LNCaP clone FGC (cell line): ENCODE measurements around the gene BRD1.
"Not testable (repeated sequence)": the region's sequence is repeated elsewhere in the genome, so short reads cannot be mapped to it uniquely, and the experiment has no call there.

Experiments
- DNase-seq: peaks from one replicate; pipeline ENCODE4 v3.0.0-alpha.2; 2011; ENCODE audit warnings: low read depth
- H3K4me3 ChIP-seq: 2 replicates; pipeline ENCODE4 v1.5.1; 2011; ENCODE audit warnings: mild to moderate bottlenecking, low read depth, low read length, control low read depth
- TF ChIP-seq, protein P1 (sequence below): IDR thresholded peaks from 2 replicates; pipeline ENCODE4 v1.5.1; 2012; ENCODE audit warnings: mild to moderate bottlenecking; ENCODE audit not compliant: control insufficient read depth, insufficient read depth; ENCODE audit errors: extremely low read depth

BRD1 gene

DNA sequence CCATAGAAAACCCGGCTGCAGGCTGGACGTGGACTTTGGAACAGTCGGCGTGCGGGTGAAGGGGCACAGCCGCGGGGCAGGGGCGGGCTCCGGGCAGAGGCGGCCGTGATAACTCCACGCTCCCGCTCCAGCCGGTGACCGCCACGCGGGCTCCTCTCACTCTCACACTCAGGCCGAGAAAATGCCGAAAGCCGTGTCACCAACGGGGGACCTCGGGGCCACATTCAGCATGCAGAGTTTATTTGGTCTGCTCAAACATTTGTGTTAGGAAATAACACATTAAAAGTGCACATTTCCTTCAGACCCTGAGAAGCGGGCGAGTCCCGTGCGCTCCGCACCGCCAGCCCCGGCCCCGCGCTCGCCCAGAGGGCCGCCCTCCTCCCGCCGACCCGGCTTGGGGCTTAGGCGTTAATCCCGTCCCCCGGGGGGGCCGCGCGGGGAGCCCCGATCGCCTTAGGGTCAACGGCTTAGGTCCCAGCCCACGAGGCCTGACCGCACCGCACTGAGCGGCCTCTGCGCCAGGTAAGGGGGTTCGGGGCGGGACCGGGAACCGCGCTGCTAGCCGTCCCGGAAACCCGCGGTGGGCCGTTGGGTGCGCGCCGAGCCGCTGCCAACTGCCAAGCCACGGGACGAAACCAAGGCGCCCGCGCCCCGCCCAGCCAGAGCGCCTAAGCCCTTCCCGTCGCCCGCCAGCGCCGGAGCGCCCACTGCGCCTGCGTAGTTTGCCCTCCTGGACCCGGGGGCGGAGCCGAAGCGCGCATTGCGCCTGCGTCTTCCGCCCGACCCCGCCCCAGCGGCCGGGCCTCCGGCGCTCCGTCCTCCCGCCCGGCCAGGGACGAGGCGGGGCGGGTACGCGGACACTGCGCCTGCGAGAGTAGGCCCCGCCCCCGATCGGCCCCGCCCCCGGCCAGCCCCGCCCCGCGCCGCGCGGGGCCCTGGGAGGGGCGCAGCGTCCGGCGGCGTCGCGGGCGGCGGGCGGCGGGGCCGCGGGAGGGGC is 25.5 kb upstream of the BRD1 start, which contains the start of gene ZBED4:
Gene ZBED4, plus strand, starts transcription at position 947 of the 997 bp plus-strand sequence. CDS start 29,819 bp downstream, outside the sequence.
- DNase-seq, result peak; percentile 80
- H3K4me3 ChIP-seq, result peak within 1 kb of the TSS; percentile 84
- TF ChIP-seq, protein P1, sequence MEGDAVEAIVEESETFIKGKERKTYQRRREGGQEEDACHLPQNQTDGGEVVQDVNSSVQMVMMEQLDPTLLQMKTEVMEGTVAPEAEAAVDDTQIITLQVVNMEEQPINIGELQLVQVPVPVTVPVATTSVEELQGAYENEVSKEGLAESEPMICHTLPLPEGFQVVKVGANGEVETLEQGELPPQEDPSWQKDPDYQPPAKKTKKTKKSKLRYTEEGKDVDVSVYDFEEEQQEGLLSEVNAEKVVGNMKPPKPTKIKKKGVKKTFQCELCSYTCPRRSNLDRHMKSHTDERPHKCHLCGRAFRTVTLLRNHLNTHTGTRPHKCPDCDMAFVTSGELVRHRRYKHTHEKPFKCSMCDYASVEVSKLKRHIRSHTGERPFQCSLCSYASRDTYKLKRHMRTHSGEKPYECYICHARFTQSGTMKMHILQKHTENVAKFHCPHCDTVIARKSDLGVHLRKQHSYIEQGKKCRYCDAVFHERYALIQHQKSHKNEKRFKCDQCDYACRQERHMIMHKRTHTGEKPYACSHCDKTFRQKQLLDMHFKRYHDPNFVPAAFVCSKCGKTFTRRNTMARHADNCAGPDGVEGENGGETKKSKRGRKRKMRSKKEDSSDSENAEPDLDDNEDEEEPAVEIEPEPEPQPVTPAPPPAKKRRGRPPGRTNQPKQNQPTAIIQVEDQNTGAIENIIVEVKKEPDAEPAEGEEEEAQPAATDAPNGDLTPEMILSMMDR, result no peak

DNA sequence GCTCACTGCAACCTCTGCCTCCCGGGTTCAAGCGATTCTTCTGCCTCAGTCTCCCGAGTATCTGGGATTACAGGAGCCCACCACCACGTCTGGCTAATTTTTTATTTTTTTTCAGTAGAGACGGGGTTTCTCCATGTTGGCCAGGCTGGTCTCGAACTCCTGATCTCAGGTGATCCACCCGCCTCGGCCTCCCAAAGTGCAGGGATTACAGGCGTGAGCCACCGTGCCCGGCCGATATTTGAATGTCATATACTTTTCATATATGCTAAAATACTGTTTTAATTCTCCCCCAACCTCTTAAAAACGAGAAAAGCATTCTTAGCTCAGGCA is 24.9 kb upstream of the BRD1 start:
- not testable (repeated sequence) for DNase-seq
- H3K4me3 ChIP-seq, result peak overlapping the region; percentile 66

DNA sequence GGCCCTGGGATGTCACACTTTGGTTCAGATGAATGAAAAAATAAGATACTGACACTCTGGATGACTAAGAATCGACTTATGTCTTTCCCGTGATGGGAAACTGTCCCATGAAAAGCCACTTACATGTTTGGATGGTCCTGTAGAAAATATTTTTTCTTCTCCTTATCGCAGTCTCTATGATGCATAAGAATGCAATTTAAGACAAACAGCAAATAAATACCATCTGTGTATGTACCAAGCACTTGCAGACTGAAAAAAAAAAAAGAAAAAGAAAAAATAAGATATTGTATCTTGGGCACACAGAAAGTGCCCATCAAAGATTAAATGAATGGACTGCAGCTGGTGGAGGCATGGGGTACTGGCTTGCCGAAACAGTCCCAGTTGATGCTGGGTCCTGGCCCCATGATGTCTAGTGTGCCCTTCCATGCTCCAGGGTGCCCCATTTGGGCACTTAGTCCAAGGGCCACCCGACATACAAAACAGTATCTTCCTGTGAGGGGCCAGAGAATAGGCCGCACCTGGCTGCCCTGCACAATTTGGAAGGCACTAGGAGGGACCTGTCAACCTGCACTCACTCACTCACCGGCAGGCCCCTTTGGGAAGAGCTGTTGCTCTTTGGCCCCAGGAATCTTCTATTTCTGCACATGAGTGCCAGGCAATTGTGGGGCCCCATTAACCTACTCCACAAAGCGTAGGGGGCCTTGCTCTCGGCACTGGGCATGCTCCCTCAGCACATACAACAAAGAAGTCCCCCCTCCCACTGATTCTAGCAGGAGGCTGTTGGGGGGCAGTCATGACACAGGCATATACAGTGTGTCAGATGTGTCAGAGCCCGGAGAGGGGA is 23.5 kb upstream of the BRD1 start:
- no peak overlapping the region for H3K4me3 ChIP-seq
- TF ChIP-seq, protein P1, result no peak
- DNase-seq, result no peak

DNA sequence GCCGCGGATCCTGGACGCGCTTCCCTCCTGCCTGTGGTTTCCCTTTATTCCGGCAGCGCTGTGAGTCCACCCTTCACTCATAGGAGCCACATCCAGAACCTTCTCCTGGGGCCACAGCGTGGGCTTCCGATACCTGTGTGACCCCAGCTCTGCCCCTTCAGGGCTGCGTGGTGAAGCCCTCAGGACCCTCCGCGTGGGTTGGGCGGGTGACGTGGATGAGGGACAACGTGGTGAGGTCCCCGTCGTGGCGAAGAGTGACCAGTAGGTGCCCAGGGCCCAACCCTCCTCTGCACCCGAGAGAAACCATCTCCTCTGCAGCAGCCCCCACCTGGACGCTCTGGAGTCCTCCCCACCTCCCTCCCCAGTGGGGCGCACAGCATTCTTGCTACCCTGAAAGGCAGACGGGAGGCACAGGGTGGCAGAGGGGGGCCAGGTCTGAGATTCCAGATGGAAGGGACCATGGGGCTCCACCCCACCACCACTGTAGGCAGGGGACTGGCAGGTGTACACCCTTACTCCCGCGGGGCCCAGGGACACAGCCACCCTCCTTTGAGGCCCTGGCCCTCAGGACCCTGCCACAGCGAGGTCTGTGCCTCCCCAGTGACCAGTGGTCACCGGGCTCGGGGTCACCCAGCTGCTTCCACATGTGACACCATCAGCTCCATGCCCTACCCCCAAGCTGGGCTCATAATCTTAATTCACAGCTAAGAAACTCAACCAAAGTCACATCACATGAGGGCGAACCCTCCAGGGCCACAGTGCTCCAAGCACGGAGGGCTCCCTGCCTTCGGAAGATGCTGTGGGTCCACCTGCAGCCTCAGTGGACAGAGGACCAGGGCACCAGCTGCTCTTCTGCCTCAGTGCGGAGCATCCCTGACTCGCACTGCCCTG is 22.6 kb upstream of the BRD1 start:
- TF ChIP-seq, protein P1, result no peak

DNA sequence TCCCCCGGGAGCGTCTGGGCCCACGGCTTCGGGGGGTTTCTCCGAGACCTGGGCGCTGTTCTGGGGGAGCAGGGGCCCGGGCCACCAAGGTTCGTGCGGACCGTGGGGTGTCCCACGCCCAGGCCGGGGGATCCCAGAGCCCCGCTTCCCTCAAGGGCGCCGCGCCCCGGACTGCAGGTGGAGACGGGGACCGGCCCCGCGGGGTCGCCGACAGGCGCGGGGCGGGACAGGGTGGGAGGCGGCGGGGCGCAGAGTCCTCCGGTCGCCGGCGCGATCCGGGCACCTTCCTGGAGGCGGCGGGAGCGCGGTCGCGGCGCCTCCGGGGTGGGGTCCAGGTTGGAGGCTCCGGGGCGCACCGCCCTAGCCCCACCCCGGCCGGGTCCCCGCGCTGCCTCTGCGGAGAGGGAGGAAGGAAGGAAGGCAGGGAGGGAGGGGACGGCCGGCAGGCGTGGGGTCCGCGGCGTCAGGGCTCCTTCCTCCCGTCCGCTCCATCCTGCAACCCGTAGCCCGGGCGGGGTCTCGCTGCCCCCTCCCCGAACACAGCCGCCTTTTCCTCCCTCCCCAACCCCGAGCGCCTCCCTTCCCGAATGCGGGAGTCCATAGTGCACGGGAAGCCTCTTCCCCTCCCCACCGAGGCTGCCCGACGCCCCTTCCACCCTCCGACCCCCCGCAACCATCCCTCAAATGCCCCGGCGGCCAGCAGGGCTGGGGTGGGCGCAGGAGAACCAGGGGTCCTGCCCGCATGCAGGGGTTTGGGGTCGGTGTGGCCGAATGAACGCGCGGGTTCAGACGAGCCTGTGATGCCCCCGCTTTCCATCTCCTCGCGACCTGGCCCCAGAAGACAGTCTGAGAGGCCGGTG is 21.7 kb upstream of the BRD1 start:
- DNase-seq, result no peak
- TF ChIP-seq, protein P1, result no peak
- no peak overlapping the region for H3K4me3 ChIP-seq

More for the DNA sequence above, 22.6 kb upstream of the BRD1 start:
- H3K4me3 ChIP-seq, result no peak overlapping the region
- no peak for DNase-seq

DNA sequence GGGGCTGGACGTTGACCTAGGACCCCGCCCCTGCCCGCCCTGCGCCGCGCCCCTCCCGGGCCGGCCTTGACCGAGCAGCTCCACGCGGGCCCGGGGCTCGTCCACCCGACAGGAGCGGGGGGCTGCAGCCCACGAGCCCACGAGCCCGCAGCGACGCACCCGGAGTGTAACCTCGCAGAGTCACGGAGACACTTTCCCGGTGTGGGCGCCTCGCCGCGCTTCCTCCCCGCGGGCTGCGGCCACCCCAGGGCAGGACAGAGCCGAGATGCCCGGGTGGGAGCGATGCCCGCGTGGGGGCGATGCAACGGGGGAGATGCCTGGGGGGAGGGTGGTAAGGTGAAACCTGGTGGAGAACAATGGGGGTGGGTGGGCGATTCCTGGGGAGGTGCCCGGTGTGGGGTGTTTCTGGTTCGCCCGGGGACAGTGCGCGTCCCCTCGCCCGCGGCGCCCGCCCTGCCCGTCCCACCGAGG is 21.1 kb upstream of the BRD1 start:
- H3K4me3 ChIP-seq, result no peak overlapping the region
- TF ChIP-seq, protein P1, result no peak

More for the DNA sequence above, 21.1 kb upstream of the BRD1 start:
- no peak for DNase-seq
